Suprapubic skin (tissue), 4 donors: ENCODE data around the gene ZIM2.

Experiments used
- CTCF ChIP-seq, 2 donors: fragments of 200-600 bp in 1 of 2; fragments of 450-650 bp in 1 of 2; sonication (generic) in 1 of 2; IDR thresholded peaks; one replicate each; pipeline ENCODE4 v1.5.1; 2016 to 2019; ENCODE audit warnings: antibody characterized with exemption in 2 of 2, mild to moderate bottlenecking in 1 of 2, moderate library complexity in 1 of 2
- POLR2A ChIP-seq, 2 donors: fragments of 450-650 bp; IDR thresholded peaks; one replicate each; pipeline ENCODE4 v1.6.1; 2017; ENCODE audit warnings: antibody characterized with exemption in 2 of 2, mild to moderate bottlenecking in 2 of 2, moderate library complexity in 2 of 2
- POLR2AphosphoS5 ChIP-seq, 3 donors: sonication (generic); formaldehyde crosslinking; IDR thresholded peaks; one replicate each; pipeline ENCODE4 v1.6.1; 2017; ENCODE audit warnings: antibody characterized with exemption in 3 of 3

DNA sequence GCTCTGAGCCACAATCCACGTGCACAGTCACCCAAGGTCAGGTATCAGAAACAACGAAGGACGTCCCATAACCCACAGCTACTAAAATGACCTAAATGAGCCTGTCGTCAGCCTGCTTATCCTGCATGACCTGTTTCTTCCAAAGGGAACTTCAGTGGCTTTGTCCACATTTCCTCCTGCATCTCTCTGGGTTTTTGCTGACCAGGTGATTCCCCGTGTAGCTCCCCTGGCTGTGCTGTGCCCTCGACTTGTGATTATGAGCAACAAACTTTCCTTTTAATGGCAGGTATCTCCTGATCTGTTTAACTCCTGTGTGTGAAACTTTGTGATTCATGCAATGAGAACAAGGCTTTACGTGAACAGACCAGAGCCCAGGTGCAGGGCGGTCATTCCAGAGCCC is 81.0 kb downstream of the ZIM2 start:
- no peak for TF ChIP-seq CTCF (IDR thresholded peaks at IDR 0.05)
- TF ChIP-seq POLR2A (IDR thresholded peaks at IDR 0.05), result no peak
- TF ChIP-seq POLR2AphosphoS5 (IDR thresholded peaks at IDR 0.05), result no peak
